ENCODE data around the gene ADSL. TPM values are rescaled to one million over a fixed set of nuclear protein-coding genes. Genes with fewer than 3 reads are reported as not detected.

The ADSL gene
- total RNA-seq, 1 experiment from 2014 or later = 126 TPM

DNA sequence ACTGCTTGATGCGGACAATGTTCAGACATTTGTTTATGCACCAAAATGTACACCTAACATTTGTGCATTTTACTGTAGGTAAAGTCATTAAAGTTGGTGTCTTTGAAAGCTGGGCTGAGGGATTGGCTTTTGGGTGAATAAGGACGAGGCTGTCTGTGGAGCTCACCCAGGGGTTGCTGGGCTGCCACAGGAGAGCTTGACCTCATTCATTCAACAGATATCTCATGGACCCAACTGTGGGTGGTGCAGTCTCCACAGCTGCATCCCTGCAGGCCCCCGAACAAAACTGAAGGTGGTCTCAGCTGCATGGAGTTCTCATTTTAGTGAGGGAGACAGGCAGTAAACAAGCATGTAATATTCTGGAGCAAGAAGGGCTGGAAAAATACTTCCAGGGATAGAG lies 56.8 kb downstream of the ADSL start:
- BruUV-seq (replicated peaks) = no TSS peak
- no peak overlapping the region for H3K4me3 ChIP-seq (replicated peaks in 1 of 2; ENCODE audit: low read depth in 1 of 2, low read length in 2 of 2)
- ATAC-seq = no peak
- H3K4me1 ChIP-seq (ENCODE audit: control insufficient read depth in 1 of 2, insufficient read depth in 2 of 2, low read length in 2 of 2) = no peaks in the 10 kb centered on the region
- H3K4me2 ChIP-seq (ENCODE audit: low read length) = no peak overlapping the region
- intact Hi-C loops (cut with micrococcal nuclease) = no loop called here
- no peaks in the 10 kb centered on the region for H3K9me2 ChIP-seq (ENCODE audit: insufficient read depth)
- no peak overlapping the region for H3K27ac ChIP-seq (ENCODE audit: low read depth, low read length)
- no peak for TF ChIP-seq EGR1 (IDR thresholded peaks at IDR 0.05; ENCODE audit: low read depth)
- TF ChIP-seq ZFX (IDR thresholded peaks at IDR 0.05) = no peak
- TF ChIP-seq, protein P1, sequence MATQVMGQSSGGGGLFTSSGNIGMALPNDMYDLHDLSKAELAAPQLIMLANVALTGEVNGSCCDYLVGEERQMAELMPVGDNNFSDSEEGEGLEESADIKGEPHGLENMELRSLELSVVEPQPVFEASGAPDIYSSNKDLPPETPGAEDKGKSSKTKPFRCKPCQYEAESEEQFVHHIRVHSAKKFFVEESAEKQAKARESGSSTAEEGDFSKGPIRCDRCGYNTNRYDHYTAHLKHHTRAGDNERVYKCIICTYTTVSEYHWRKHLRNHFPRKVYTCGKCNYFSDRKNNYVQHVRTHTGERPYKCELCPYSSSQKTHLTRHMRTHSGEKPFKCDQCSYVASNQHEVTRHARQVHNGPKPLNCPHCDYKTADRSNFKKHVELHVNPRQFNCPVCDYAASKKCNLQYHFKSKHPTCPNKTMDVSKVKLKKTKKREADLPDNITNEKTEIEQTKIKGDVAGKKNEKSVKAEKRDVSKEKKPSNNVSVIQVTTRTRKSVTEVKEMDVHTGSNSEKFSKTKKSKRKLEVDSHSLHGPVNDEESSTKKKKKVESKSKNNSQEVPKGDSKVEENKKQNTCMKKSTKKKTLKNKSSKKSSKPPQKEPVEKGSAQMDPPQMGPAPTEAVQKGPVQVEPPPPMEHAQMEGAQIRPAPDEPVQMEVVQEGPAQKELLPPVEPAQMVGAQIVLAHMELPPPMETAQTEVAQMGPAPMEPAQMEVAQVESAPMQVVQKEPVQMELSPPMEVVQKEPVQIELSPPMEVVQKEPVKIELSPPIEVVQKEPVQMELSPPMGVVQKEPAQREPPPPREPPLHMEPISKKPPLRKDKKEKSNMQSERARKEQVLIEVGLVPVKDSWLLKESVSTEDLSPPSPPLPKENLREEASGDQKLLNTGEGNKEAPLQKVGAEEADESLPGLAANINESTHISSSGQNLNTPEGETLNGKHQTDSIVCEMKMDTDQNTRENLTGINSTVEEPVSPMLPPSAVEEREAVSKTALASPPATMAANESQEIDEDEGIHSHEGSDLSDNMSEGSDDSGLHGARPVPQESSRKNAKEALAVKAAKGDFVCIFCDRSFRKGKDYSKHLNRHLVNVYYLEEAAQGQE (IDR thresholded peaks at IDR 0.05; ENCODE audit: low read depth) = no peak
- TF ChIP-seq CEBPB (IDR thresholded peaks at IDR 0.05; ENCODE audit: low read depth) = no peak
- no peak for TF ChIP-seq SP1 (IDR thresholded peaks at IDR 0.05; ENCODE audit: low read depth)
- no peak for TF ChIP-seq RAD21 (IDR thresholded peaks at IDR 0.05; ENCODE audit: low read depth)
- TF ChIP-seq, protein P2, sequence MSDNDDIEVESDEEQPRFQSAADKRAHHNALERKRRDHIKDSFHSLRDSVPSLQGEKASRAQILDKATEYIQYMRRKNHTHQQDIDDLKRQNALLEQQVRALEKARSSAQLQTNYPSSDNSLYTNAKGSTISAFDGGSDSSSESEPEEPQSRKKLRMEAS (IDR thresholded peaks at IDR 0.05) = no peak
- TF ChIP-seq, protein P3, sequence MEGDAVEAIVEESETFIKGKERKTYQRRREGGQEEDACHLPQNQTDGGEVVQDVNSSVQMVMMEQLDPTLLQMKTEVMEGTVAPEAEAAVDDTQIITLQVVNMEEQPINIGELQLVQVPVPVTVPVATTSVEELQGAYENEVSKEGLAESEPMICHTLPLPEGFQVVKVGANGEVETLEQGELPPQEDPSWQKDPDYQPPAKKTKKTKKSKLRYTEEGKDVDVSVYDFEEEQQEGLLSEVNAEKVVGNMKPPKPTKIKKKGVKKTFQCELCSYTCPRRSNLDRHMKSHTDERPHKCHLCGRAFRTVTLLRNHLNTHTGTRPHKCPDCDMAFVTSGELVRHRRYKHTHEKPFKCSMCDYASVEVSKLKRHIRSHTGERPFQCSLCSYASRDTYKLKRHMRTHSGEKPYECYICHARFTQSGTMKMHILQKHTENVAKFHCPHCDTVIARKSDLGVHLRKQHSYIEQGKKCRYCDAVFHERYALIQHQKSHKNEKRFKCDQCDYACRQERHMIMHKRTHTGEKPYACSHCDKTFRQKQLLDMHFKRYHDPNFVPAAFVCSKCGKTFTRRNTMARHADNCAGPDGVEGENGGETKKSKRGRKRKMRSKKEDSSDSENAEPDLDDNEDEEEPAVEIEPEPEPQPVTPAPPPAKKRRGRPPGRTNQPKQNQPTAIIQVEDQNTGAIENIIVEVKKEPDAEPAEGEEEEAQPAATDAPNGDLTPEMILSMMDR (IDR thresholded peaks at IDR 0.05 in 2 of 3, conservative IDR thresholded peaks at IDR 0.05 in 1 of 3; ENCODE audit: borderline replicate concordance in 1 of 3, insufficient read depth in 1 of 3, low read depth in 2 of 3, low read length in 2 of 3) = no peak
- TF ChIP-seq JUND (IDR thresholded peaks at IDR 0.05) = no peak
- TF ChIP-seq ZNF274 (IDR thresholded peaks at IDR 0.05; ENCODE audit: low read depth, low read length) = no peak
- no peak for TF ChIP-seq EZH2phosphoT487 (IDR thresholded peaks at IDR 0.05; ENCODE audit: borderline replicate concordance)
- no peak for TF ChIP-seq POLR2A (IDR thresholded peaks at IDR 0.05; ENCODE audit: borderline replicate concordance, extremely low read depth, insufficient read depth, insufficient read length)
- no peak for TF ChIP-seq EZH2 (IDR thresholded peaks at IDR 0.05)
- TF ChIP-seq, protein P4, sequence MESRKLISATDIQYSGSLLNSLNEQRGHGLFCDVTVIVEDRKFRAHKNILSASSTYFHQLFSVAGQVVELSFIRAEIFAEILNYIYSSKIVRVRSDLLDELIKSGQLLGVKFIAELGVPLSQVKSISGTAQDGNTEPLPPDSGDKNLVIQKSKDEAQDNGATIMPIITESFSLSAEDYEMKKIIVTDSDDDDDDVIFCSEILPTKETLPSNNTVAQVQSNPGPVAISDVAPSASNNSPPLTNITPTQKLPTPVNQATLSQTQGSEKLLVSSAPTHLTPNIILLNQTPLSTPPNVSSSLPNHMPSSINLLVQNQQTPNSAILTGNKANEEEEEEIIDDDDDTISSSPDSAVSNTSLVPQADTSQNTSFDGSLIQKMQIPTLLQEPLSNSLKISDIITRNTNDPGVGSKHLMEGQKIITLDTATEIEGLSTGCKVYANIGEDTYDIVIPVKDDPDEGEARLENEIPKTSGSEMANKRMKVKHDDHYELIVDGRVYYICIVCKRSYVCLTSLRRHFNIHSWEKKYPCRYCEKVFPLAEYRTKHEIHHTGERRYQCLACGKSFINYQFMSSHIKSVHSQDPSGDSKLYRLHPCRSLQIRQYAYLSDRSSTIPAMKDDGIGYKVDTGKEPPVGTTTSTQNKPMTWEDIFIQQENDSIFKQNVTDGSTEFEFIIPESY (IDR thresholded peaks at IDR 0.05; ENCODE audit: extremely low read depth, insufficient replicate concordance, low read length) = no peak
- no peak for TF ChIP-seq FOSL1 (IDR thresholded peaks at IDR 0.05; ENCODE audit: low read depth)
- TF ChIP-seq, protein P5, sequence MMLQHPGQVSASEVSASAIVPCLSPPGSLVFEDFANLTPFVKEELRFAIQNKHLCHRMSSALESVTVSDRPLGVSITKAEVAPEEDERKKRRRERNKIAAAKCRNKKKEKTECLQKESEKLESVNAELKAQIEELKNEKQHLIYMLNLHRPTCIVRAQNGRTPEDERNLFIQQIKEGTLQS (IDR thresholded peaks at IDR 0.05) = no peak
- no peak for TF ChIP-seq YY1 (IDR thresholded peaks at IDR 0.05; ENCODE audit: extremely low read depth, insufficient replicate concordance, low read depth, low read length)
- TF ChIP-seq POLR2AphosphoS5 (IDR thresholded peaks at IDR 0.05; ENCODE audit: low read depth, low read length) = no peak
- no peak for TF ChIP-seq TCF7L2 (IDR thresholded peaks at IDR 0.05; ENCODE audit: borderline replicate concordance, extremely low read depth, insufficient read depth, insufficient read length)
- CTCF ChIA-PET = no interaction called here
- H3K9ac ChIP-seq (ENCODE audit: low read length) = no peak overlapping the region
- H3K27me3 ChIP-seq (ENCODE audit: insufficient read depth, low read length) = no peaks in the 10 kb centered on the region
- H3K36me3 ChIP-seq (ENCODE audit: control insufficient read depth in 1 of 2, insufficient read depth in 2 of 2, low read length in 2 of 2) = peaks cover 7 to 13% of the 10 kb centered on the region in 2 experiments
- DNase-seq (ENCODE audit: low read depth, low spot score) = no peak
- no peaks in the 10 kb centered on the region for H4K20me1 ChIP-seq (ENCODE audit: insufficient read depth)
- RAD21 ChIA-PET (ENCODE audit: low non-redundant PET in 1 of 2, low total read pairs in 2 of 2, uncharacterized antibody in 2 of 2, unreplicated experiment in 2 of 2) = no interaction called here
- no peaks in the 10 kb centered on the region; the same call in 1 of the 2 replicates for H3K79me2 ChIP-seq (ENCODE audit: insufficient read depth, low read length)
- POLR2A ChIA-PET = no interaction called here
- no peaks in the 10 kb centered on the region for H3K9me3 ChIP-seq (ENCODE audit: control insufficient read depth in 1 of 2, insufficient read depth in 1 of 2, low read depth in 1 of 2, low read length in 2 of 2)
- H2AFZ ChIP-seq (ENCODE audit: low read depth, low read length, poor library complexity, severe bottlenecking) = no peak overlapping the region

All from HCT116 (cell line).